Right atrium auricular region (tissue), 2 donors: ENCODE measurements around the gene DMXL1. TPM values are rescaled to one million over a fixed set of nuclear protein-coding genes. Genes with fewer than 3 reads are reported as not detected.

Source experiments
- DNase-seq: peaks from one replicate; pipeline ENCODE4 v3.0.0-alpha.2; 2019; ENCODE audit warnings: low spot score
- H3K27ac ChIP-seq, 2 donors: fragments of 200-600 bp; sonication (generic); 1 replicate in 1 of 2; 2 replicates in 1 of 2; pipeline ENCODE4 v1.5.1; 2016 to 2019
- H3K27me3 ChIP-seq, 2 donors: fragments of 200-600 bp; sonication (generic); one replicate each; pipeline versions ENCODE4 v1.5.1 to v1.6.0; 2017 to 2019
- H3K36me3 ChIP-seq: fragments of 200-600 bp; sonication (generic); one replicate; pipeline ENCODE4 v1.5.1; 2016
- H3K4me1 ChIP-seq, 2 donors: fragments of 200-600 bp; sonication (generic); one replicate each; pipeline versions ENCODE4 v1.5.1 to v1.6.0; 2017 to 2019
- H3K4me3 ChIP-seq, 2 donors: fragments of 200-600 bp; sonication (generic); 1 replicate in 1 of 2; 2 replicates in 1 of 2; pipeline ENCODE4 v1.5.1; 2017 to 2019; ENCODE audit warnings: mild to moderate bottlenecking in 1 of 2, moderate library complexity in 1 of 2
- H3K9me3 ChIP-seq, 2 donors: fragments of 200-600 bp; sonication (generic); one replicate each; pipeline ENCODE4 v1.5.1; 2019
- CTCF ChIP-seq, 2 donors: fragments of 200-600 bp; sonication (generic); IDR thresholded peaks; one replicate each; pipeline ENCODE4 v1.5.1; 2019; ENCODE audit warnings: antibody characterized with exemption in 2 of 2
- total RNA-seq, 2 donors: library from RNA; depleted of rRNA; stranded (reverse); fragments of >200 nt; gene quantifications; one replicate each; pipeline ENCODE4 v1.1.0, GENCODE V29; 2016

DMXL1 gene
- total RNA-seq, 2 donors from 2014 or later = 29.4 to 40.5 TPM

- no peak overlapping the region for H3K27ac ChIP-seq
- DNase-seq = no peak
- peaks cover 0 to 32% of the 10 kb centered on the region in 2 donors for H3K4me1 ChIP-seq
- H3K27me3 ChIP-seq = no peaks in the 10 kb centered on the region
- no peak overlapping the region for H3K4me3 ChIP-seq
- TF ChIP-seq CTCF (IDR thresholded peaks at IDR 0.05) = no peak
- no peaks in the 10 kb centered on the region for H3K36me3 ChIP-seq
- no peaks in the 10 kb centered on the region for H3K9me3 ChIP-seq
These were observed 200.3 kb downstream of the DMXL1 start for GRCh38 chr5:119270960-119271757.

- no peaks in the 10 kb centered on the region for H3K36me3 ChIP-seq
- no peaks in the 10 kb centered on the region for H3K27me3 ChIP-seq
- H3K4me3 ChIP-seq = no peak overlapping the region
- H3K4me1 ChIP-seq = peaks cover 0 to 32% of the 10 kb centered on the region in 2 donors
- TF ChIP-seq CTCF (IDR thresholded peaks at IDR 0.05) = no peak
- H3K27ac ChIP-seq = no peak overlapping the region
- no peak for DNase-seq
- H3K9me3 ChIP-seq = no peaks in the 10 kb centered on the region
These were observed 201.2 kb downstream of the DMXL1 start for GRCh38 chr5:119271758-119272730.

GRCh38 chr5:119273391-119273839 is 202.5 kb downstream of the DMXL1 start:
- Histone ChIP-seq H3K27ac (no peak overlapping the region), H3K9me3 (no peaks in the 10 kb centered on the region), H3K4me1 (peaks cover 0 to 27% of the 10 kb centered on the region in 2 donors), H3K36me3 (no peaks in the 10 kb centered on the region), H3K4me3 (no peak overlapping the region), H3K27me3 (no peaks in the 10 kb centered on the region)
- no peak for DNase-seq
- no peak for TF ChIP-seq CTCF (IDR thresholded peaks at IDR 0.05)

- peaks cover 0 to 23% of the 10 kb centered on the region in 2 donors for H3K4me1 ChIP-seq
- no peak for TF ChIP-seq CTCF (IDR thresholded peaks at IDR 0.05)
- no peaks in the 10 kb centered on the region for H3K9me3 ChIP-seq
- H3K36me3 ChIP-seq = no peaks in the 10 kb centered on the region
- H3K27ac ChIP-seq = no peak overlapping the region
- no peak for DNase-seq
- no peaks in the 10 kb centered on the region for H3K27me3 ChIP-seq
- H3K4me3 ChIP-seq = no peak overlapping the region
These were observed 203.3 kb downstream of the DMXL1 start for GRCh38 chr5:119274030-119274766.

GRCh38 chr5:119274767-119275130 is 203.9 kb downstream of the DMXL1 start:
- no peaks in the 10 kb centered on the region for H3K27me3 ChIP-seq
- DNase-seq = no peak
- H3K4me3 ChIP-seq = no peak overlapping the region
- no peaks in the 10 kb centered on the region for H3K36me3 ChIP-seq
- no peaks in the 10 kb centered on the region for H3K9me3 ChIP-seq
- peaks cover 0 to 18% of the 10 kb centered on the region in 2 donors for H3K4me1 ChIP-seq
- TF ChIP-seq CTCF (IDR thresholded peaks at IDR 0.05) = no peak
- H3K27ac ChIP-seq = no peak overlapping the region
